Osteocyte (in vitro differentiated cells): ENCODE results near the gene ARL9. TPM values are rescaled to one million over a fixed set of nuclear protein-coding genes. Genes with fewer than 3 reads are reported as not detected.

Source experiments
- DNase-seq: peaks from one replicate; pipeline ENCODE4 v3.0.0; 2021; ENCODE audit warnings: mixed read lengths; ENCODE audit not compliant: unreplicated experiment; ENCODE audit errors: extremely low spot score
- H3K27ac Mint-ChIP-seq: one replicate; pipeline ENCODE4 v1.8.0; 2021; ENCODE audit warnings: mild to moderate bottlenecking, mixed read lengths; ENCODE audit not compliant: unreplicated experiment
- H3K27me3 Mint-ChIP-seq: one replicate; pipeline ENCODE4 v1.8.0; 2021; ENCODE audit warnings: mixed read lengths; ENCODE audit not compliant: unreplicated experiment
- H3K36me3 Mint-ChIP-seq: one replicate; pipeline ENCODE4 v1.8.0; 2021; ENCODE audit warnings: mixed read lengths; ENCODE audit not compliant: unreplicated experiment
- H3K4me1 Mint-ChIP-seq: one replicate; pipeline ENCODE4 v1.8.0; 2021; ENCODE audit warnings: mixed read lengths; ENCODE audit not compliant: unreplicated experiment
- H3K4me3 Mint-ChIP-seq: one replicate; pipeline ENCODE4 v1.8.0; 2021; ENCODE audit warnings: mild to moderate bottlenecking, moderate library complexity, mixed read lengths; ENCODE audit not compliant: unreplicated experiment
- H3K9me3 Mint-ChIP-seq: one replicate; pipeline ENCODE4 v1.8.0; 2021; ENCODE audit warnings: mixed read lengths; ENCODE audit not compliant: unreplicated experiment
- total RNA-seq: library from RNA; stranded (reverse); gene quantifications from 2 replicates; pipeline ENCODE4 v1.2.1, GENCODE V29; 2021
- TF ChIP-seq, protein P1 (sequence below): fragments of 200-600 bp; sonication (generic); IDR thresholded peaks from 2 replicates; pipeline ENCODE4 v1.5.0; 2021; ENCODE audit warnings: antibody characterized with exemption, mild to moderate bottlenecking, moderate library complexity

The ARL9 gene
- total RNA-seq, 1 donor from 2014 or later, result 1.4 TPM

- H3K27me3 Mint-ChIP-seq, result peaks cover 26% of the 10 kb centered on the region
- no peak overlapping the region for H3K4me3 Mint-ChIP-seq
Observed at GRCh38 chr4:56531823-56532222, 26.2 kb downstream of the ARL9 start.

GRCh38 chr4:56532239-56532638, 26.6 kb downstream of the ARL9 start:
- no peaks in the 10 kb centered on the region for H3K4me1 Mint-ChIP-seq
- no peaks in the 10 kb centered on the region for H3K9me3 Mint-ChIP-seq
- TF ChIP-seq, protein P1, sequence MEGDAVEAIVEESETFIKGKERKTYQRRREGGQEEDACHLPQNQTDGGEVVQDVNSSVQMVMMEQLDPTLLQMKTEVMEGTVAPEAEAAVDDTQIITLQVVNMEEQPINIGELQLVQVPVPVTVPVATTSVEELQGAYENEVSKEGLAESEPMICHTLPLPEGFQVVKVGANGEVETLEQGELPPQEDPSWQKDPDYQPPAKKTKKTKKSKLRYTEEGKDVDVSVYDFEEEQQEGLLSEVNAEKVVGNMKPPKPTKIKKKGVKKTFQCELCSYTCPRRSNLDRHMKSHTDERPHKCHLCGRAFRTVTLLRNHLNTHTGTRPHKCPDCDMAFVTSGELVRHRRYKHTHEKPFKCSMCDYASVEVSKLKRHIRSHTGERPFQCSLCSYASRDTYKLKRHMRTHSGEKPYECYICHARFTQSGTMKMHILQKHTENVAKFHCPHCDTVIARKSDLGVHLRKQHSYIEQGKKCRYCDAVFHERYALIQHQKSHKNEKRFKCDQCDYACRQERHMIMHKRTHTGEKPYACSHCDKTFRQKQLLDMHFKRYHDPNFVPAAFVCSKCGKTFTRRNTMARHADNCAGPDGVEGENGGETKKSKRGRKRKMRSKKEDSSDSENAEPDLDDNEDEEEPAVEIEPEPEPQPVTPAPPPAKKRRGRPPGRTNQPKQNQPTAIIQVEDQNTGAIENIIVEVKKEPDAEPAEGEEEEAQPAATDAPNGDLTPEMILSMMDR, result no peak
- no peak overlapping the region for H3K27ac Mint-ChIP-seq
- H3K36me3 Mint-ChIP-seq, result no peaks in the 10 kb centered on the region
- no peak overlapping the region for H3K4me3 Mint-ChIP-seq
- no peak for DNase-seq
- peaks cover 24% of the 10 kb centered on the region for H3K27me3 Mint-ChIP-seq

More at GRCh38 chr4:56531823-56532222, 26.2 kb downstream of the ARL9 start:
- Mint-ChIP-seq H3K4me1 (no peaks in the 10 kb centered on the region), H3K36me3 (no peaks in the 10 kb centered on the region), H3K27ac (no peak overlapping the region), H3K9me3 (no peaks in the 10 kb centered on the region)
- TF ChIP-seq, protein P1, result no peak
- no peak for DNase-seq

GRCh38 chr4:56535915-56536314, 30.3 kb downstream of the ARL9 start:
- Mint-ChIP-seq H3K9me3 (no peaks in the 10 kb centered on the region), H3K4me3 (no peak overlapping the region), H3K4me1 (no peaks in the 10 kb centered on the region), H3K27me3 (peaks cover 23% of the 10 kb centered on the region), H3K36me3 (no peaks in the 10 kb centered on the region), H3K27ac (no peak overlapping the region)
- no peak for DNase-seq
- TF ChIP-seq, protein P1, result no peak

- DNase-seq, result no peak
- H3K27ac Mint-ChIP-seq, result no peak overlapping the region
- H3K4me3 Mint-ChIP-seq, result no peak overlapping the region
- no peaks in the 10 kb centered on the region for H3K4me1 Mint-ChIP-seq
- H3K9me3 Mint-ChIP-seq, result no peaks in the 10 kb centered on the region
- no peaks in the 10 kb centered on the region for H3K36me3 Mint-ChIP-seq
- TF ChIP-seq, protein P1, result no peak
- peaks cover 31% of the 10 kb centered on the region for H3K27me3 Mint-ChIP-seq
Observed at GRCh38 chr4:56537147-56537546, 31.6 kb downstream of the ARL9 start.

- DNase-seq, result no peak
- H3K9me3 Mint-ChIP-seq, result no peaks in the 10 kb centered on the region
Observed at GRCh38 chr4:56540826-56541225, 35.2 kb downstream of the ARL9 start.

More at GRCh38 chr4:56540826-56541225, 35.2 kb downstream of the ARL9 start:
- H3K36me3 Mint-ChIP-seq, result no peaks in the 10 kb centered on the region
- no peak overlapping the region for H3K4me3 Mint-ChIP-seq
- H3K4me1 Mint-ChIP-seq, result peaks cover 8% of the 10 kb centered on the region
- H3K27ac Mint-ChIP-seq, result no peak overlapping the region
- TF ChIP-seq, protein P1, result no peak
- peaks cover 32% of the 10 kb centered on the region for H3K27me3 Mint-ChIP-seq
